ENCODE results near the gene COL27A1.
"Not testable (repeated sequence)": the region's sequence is repeated elsewhere in the genome, so short reads cannot be mapped to it uniquely, and the experiment has no call there.

Gene COL27A1

DNA sequence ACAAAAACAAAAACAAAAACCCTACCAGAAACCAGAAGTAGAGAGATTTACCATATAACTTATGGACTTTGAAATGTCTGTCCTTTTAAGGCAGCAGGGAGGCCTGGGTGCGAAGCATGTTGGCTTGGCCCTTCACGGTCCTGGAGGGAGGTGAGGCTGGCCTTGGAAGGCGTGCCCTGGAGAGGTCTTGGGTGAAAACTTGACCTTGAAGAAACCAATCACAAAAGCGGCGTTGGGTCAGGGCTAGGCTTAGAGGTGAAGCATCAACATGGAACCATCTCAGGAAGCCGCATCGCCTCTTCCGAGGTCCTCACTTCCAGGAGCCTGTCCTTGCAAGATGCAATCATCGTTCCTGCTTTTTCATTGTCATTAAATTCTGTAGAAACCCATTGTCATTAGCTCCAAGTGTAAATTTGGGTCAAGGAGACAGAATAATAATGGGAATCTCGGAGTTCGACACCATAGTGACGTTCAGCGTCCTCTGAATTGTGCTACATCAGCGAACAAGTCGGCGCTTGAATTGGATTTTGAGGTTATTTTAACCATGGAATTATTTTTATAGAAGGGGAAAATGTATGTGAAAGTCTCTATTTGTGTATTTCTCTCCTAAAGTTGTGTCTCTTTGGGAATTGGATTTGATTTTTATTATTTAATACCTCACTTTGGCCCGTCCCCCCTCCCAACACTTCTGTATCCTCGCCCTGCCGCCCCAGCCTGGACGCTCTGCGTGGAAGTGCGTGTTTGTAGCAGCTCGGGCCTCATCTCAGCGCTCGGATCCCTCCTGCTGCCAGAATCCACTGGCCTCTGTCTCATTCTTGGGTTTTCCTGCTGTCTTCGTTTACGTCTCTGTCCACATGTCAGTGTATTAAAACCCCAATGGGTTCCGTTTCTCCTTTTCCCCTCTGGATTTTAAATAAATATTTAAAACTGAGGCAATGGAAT is 156.5 kb downstream of the COL27A1 start:
- DNase-seq: peak; percentile 2 to 7

GRCh38 chr9:114312513-114312875 is 157.2 kb downstream of the COL27A1 start:
- peak; percentile 5 to 11 for DNase-seq

GRCh38 chr9:114313186-114313585 is 157.8 kb downstream of the COL27A1 start:
- no peak for DNase-seq

GRCh38 chr9:114314256-114314867 is 159.0 kb downstream of the COL27A1 start:
- DNase-seq: peak; percentile 3 to 5

- peak in 1 of 2 experiments; percentile 4 for DNase-seq
Measured at GRCh38 chr9:114314881-114315722, 159.8 kb downstream of the COL27A1 start.

DNA sequence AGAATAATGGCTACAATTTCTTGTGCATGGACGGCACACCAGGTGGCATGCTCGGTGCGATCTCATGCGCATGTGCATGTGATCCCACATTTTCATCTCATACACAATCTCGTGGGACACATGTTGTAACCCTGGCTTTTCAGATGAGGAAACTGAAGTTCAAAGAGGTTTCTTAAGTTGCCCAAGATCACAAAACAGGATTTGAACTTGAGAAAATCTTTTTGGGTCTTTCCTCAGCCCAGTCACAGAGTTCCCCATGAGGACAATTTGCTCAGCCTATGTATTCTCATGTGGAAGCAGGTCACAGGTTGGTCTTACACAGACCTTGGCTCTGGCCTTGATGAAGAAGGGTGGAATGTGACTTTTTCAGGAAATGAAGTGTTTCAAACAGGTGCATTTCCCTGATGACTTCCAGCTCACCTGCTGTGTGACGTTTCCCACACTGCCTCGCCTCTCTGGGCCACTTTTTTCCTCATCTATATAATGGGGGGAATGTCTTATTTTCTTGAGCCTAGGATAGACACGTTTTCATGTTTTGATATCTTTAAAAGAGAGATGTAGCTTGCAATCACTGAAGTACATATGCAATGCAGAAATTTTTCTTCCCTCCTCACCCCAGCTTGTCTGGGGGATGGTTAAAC is 160.5 kb downstream of the COL27A1 start:
- no peak for DNase-seq

DNA sequence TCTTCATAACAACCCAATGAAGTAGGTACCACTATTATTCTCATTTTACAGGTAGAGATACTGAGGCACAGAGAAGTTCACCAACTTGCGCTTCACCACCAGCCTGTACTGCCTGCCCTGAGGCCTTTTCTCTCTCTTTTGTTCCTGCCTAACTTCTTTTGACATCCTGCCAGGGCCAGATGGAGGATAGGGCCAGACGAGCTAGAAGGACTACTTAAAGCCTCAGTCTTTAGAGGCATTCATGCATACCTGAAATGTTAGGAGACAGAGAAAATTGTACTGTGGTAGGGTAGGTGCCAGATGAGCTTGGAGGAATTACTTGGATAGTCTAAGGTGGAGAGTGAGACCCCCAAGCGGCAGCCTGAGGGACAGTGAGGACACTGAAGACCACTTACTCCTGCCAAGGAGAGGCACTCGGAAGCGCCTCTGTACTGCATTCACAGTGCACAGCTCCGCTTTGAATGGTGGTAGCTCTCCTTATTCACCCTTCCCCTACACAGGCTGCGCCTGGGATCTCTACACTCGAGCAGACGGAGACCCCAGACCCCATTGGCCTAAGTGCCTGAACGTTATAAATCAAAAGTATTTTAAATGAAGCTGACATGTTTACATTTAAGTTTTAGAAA is 161.4 kb downstream of the COL27A1 start:
- peak; percentile 7 to 9 for DNase-seq

DNA sequence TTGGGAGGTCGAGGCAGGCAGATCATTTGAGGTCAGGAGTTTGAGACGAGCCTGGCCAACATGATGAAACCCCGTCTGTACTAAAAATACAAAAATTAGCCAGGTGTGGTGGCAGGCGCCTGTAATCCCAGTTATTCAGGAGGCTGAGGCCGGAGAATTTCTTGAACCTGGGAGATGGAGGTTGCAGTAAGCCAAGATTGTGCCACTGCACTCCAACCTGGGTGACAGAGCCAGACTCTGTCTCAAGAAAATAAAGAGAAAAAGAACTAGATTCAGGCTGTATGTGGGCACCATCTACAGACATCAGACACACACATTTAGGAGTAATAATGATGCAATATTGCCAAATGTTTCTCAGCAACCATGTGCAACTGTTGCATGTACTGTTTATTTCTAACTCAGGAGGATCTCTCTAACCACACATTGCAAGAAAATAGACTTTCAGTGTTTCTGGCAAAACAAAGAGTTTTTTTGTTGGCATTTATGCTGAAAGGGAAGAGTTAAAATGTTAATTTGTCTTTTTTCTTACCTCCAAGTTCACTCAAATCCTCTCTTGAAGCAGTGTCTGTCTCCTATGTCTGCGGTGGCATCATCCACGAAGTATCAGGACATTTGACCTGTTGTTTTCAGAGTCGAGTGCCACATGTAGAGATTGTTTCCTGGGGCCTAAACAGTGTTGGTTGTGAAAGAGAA is 162.5 kb downstream of the COL27A1 start:
- peak; percentile 8 to 11 for DNase-seq

- peak; percentile 9 to 10 for DNase-seq
Measured at GRCh38 chr9:114318416-114318815, 163.1 kb downstream of the COL27A1 start.

- DNase-seq: peak in 1 of 2 experiments; percentile 1
Measured at GRCh38 chr9:114319147-114319546, 163.8 kb downstream of the COL27A1 start.

GRCh38 chr9:114320710-114321109 is 165.4 kb downstream of the COL27A1 start:
- DNase-seq: peak in 1 of 2 experiments; percentile 49

DNA sequence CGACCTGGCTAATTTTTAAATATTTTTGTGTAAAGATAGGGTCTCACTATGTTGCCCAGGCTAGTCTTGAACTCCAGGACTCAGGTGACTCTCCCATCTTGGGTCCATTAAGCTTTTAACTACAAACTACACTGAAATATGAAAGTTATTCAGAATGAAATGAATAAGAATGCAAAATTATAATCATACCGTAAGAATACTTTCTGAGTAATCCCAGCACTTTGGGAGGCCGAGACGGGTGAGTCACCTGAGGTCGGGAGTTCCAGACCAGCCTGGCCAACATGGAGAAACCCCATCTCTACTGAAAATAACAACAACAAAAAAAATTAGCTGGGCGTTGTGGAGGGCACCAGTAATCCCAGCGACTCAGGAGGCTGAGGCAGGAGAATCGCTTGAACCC is 166.4 kb downstream of the COL27A1 start:
- DNase-seq: peak; percentile 69 to 71

- DNase-seq: not testable (repeated sequence)
Measured at GRCh38 chr9:114322160-114322818, 167.0 kb downstream of the COL27A1 start.

DNA sequence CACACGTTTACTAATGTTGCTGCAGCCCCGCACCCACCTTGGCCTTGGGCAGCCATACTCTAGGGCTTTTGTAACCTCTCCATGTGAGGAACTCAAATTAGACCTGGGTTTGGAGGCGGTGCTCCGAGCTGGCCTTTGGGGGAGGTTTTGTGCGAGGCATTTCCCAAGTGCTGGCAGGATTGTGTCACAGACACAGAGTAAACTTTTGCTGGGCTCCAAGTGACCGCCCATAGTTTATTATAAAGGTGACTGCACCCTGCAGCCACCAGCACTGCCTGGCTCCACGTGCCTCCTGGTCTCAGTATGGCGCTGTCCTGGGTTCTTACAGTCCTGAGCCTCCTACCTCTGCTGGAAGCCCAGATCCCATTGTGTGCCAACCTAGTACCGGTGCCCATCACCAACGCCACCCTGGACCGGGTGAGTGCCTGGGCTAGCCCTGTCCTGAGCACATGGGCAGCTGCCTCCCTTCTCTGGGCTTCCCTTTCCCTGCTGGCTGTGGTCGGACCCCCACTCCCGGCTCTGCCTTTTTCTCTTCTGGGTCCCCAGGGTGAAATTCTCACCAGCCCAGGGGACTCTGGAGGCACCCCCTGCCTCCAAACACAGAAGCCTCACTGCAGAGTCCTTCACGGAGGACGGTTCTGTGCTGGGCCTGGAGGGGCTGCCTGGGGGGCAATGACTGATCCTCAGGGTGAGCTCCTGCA is 167.6 kb downstream of the COL27A1 start, which contains the start of gene ORM1:
TSS of gene ORM1 (plus strand) at position 268 of the 701 bp plus-strand sequence. CDS start at position 304, 36 bp downstream.
- DNase-seq: not testable (repeated sequence)

DNA sequence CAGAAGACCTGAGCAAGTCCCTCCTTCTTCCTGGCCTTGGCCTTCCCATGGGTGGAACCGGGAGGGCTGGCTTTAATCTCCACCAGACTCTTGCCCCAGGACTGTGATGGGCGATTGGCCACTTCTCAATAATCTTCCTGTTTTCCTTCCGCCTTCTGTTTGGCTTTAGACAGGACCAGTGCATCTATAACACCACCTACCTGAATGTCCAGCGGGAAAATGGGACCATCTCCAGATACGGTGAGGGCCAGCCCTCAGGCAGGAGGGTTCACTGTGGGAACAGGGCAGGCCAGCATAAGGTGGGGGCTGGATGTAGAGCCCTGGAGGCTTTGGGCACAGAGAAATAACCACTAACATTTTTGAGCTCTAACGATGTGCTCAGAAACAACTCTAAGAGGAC is 168.5 kb downstream of the COL27A1 start:
- not testable (repeated sequence) for DNase-seq

DNA sequence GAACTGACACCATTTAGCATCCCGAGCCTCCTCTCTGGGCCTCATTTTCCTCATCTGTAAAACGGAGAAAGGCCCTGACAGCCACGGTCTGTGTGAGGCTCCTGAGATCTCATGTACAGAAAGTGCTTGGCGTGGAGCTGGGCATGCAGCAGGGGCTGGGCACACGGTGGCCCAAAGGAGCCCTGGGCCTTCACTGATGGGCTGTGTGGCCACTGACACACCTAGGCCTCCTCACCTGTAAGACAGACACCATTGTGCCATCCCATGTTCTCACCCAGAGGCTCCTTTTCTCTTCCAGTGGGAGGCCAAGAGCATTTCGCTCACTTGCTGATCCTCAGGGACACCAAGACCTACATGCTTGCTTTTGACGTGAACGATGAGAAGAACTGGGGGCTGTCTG is 169.2 kb downstream of the COL27A1 start:
- DNase-seq: no peak

DNA sequence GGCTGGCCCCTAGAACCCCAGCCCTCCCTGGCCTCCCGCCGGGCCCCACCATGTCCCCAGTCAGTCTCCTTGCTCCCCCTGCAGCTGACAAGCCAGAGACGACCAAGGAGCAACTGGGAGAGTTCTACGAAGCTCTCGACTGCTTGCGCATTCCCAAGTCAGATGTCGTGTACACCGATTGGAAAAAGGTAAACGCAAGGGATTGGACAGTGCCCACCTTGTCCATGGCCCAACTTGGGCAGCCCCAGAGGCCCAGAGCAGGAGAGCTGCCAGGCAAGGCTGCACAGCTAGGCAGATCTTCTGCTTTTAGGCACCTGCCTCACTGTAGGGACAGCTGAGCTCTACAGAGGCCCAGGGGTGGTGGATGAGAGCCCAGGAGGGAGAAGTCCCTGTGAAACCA is 169.6 kb downstream of the COL27A1 start:
- DNase-seq: not testable (repeated sequence)

- not testable (repeated sequence) for DNase-seq
Measured at GRCh38 chr9:114325684-114326254, 170.4 kb downstream of the COL27A1 start.

DNA sequence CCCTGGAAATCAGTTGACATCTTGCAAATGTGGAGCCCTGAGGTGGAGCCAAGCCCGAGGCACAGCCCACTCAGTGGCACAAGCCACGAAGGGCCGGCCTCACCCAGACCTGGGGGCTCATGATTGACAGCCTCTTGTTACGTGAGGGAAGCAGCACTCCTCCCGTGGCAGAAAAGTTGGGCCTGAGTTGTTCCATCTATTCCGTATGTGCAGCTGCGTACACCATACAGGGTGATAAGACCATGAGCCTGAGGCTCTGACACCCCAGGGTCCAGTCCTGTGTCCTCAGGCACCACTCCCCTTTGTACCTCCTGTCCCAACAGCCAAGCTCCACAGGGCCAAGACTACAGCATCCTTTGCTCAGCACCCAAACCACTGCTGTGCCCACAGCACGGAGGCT is 172.4 kb downstream of the COL27A1 start:
- no peak for DNase-seq

DNA sequence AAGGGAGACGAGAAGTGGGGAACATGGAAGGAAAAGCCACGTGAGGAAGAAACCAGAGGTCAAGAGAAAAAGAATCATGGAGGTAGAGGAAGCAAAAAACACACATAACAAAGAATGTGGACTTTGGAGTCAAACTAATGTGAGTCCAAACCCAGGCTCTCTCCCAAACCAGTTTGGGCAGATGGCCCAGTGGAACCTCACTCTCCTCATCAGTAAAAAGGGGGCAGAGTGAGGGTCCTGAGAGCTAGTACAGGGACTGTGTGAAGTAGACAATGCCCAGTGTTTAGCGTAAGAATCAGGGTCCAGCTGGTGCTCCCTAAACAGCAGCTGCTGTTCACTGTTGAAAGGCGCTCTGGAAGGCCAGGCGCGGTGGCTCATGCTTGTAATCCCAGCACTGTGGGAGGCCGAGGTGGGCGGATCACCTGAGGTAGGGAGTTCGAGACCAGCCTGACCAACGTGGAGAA is 173.1 kb downstream of the COL27A1 start:
- not testable (repeated sequence) for DNase-seq
